Adrenal gland (tissue), 5 donors: ENCODE measurements around the gene ATP9B.

Source experiments
- POLR2A ChIP-seq, 2 donors: fragments of 450-650 bp; IDR thresholded peaks; one replicate each; pipeline ENCODE4 v1.6.1; 2017; ENCODE audit warnings: antibody characterized with exemption in 2 of 2, mild to moderate bottlenecking in 2 of 2, moderate library complexity in 1 of 2
- TF ChIP-seq, protein P1 (sequence below), 6 experiments: fragments of 450-650 bp in 4 of 6; fragments of 200-600 bp in 2 of 6; sonication (generic) in 1 of 6; IDR thresholded peaks; 1 replicate in 5 of 6; 2 replicates in 1 of 6; pipeline versions ENCODE4 v1.5.1 to v1.8.0; 2016 to 2021; ENCODE audit warnings: antibody characterized with exemption in 6 of 6, mild to moderate bottlenecking in 2 of 6, moderate library complexity in 1 of 6
- donor health status: DM: no; HTN: no; CAD: no.

DNA sequence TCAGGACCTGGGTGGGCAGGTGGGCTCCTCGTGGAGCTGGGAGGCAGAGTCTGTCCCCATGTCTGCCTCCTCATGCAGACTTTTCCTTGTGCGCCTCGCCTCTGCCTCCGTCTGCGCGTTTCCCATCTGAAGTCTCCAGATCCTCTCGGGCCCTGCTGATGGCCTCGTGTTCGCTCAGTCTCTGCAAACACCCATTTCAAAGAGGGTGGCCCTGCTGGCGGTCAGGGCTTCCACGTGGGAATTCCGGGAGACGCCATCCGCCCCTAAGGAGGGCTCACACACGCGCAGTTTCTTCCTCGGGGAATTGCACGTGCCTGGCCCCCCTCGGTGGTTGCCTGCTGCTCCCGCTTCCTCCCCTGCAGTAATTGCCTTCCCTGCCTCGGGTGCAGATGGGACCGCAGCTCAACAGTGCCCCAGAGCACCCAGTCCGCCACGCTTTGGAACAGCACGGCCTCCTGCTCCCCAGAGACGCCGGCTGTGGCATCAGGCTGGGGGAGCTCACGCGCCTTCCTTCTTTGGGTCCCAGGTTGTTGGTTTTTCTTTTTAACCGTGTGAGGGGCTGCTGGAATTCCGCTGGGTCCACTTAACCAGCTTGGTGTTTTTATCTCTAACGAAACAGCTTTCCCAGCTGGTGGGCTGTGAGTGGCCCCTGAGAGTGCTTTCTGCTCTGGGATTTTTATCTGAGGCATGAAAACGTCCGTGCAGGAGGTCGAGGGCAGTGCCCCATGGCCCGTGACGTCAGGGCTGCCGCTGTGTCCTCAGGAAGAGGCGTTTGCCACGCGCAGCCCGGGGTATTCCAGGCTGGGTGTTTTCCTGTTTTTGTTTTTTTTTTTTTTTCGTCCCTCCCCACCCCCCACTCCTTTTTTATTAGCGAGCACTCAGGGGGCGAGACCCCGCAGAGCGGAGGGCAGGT is 342.7 kb downstream of the ATP9B start:
- TF ChIP-seq, protein P1, sequence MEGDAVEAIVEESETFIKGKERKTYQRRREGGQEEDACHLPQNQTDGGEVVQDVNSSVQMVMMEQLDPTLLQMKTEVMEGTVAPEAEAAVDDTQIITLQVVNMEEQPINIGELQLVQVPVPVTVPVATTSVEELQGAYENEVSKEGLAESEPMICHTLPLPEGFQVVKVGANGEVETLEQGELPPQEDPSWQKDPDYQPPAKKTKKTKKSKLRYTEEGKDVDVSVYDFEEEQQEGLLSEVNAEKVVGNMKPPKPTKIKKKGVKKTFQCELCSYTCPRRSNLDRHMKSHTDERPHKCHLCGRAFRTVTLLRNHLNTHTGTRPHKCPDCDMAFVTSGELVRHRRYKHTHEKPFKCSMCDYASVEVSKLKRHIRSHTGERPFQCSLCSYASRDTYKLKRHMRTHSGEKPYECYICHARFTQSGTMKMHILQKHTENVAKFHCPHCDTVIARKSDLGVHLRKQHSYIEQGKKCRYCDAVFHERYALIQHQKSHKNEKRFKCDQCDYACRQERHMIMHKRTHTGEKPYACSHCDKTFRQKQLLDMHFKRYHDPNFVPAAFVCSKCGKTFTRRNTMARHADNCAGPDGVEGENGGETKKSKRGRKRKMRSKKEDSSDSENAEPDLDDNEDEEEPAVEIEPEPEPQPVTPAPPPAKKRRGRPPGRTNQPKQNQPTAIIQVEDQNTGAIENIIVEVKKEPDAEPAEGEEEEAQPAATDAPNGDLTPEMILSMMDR (IDR thresholded peaks at IDR 0.05): no peak
- TF ChIP-seq POLR2A (IDR thresholded peaks at IDR 0.05): no peak
